ENCODE results near the gene ENTPD3.

ENTPD3 gene

GRCh38 chr3:40398346-40398745 is 11.4 kb downstream of the ENTPD3 start:
- H3K79me2 ChIP-seq (ENCODE audit: low read length) = no peaks in the 10 kb centered on the region
- no peak overlapping the region for H3K27ac ChIP-seq (ENCODE audit: low read length)
- H3K9ac ChIP-seq (ENCODE audit: low read length) = no peak overlapping the region
- H3K4me2 ChIP-seq (ENCODE audit: low read length) = no peak overlapping the region
- H2AFZ ChIP-seq (ENCODE audit: low read depth, low read length) = no peak overlapping the region
- H3K36me3 ChIP-seq (replicated peaks; ENCODE audit: low read depth, low read length) = no peaks in the 10 kb centered on the region
- H4K20me1 ChIP-seq (ENCODE audit: insufficient read depth, low read length) = no peaks in the 10 kb centered on the region
- no peaks in the 10 kb centered on the region for H3K27me3 ChIP-seq (ENCODE audit: low read depth, low read length)
- no peak overlapping the region for H3K4me3 ChIP-seq (ENCODE audit: low read length)
- no peaks in the 10 kb centered on the region for H3K4me1 ChIP-seq (ENCODE audit: low read length)
- TF ChIP-seq EZH2phosphoT487 (IDR thresholded peaks at IDR 0.05; ENCODE audit: low read depth) = no peak
- TF ChIP-seq, protein P1, sequence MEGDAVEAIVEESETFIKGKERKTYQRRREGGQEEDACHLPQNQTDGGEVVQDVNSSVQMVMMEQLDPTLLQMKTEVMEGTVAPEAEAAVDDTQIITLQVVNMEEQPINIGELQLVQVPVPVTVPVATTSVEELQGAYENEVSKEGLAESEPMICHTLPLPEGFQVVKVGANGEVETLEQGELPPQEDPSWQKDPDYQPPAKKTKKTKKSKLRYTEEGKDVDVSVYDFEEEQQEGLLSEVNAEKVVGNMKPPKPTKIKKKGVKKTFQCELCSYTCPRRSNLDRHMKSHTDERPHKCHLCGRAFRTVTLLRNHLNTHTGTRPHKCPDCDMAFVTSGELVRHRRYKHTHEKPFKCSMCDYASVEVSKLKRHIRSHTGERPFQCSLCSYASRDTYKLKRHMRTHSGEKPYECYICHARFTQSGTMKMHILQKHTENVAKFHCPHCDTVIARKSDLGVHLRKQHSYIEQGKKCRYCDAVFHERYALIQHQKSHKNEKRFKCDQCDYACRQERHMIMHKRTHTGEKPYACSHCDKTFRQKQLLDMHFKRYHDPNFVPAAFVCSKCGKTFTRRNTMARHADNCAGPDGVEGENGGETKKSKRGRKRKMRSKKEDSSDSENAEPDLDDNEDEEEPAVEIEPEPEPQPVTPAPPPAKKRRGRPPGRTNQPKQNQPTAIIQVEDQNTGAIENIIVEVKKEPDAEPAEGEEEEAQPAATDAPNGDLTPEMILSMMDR (IDR thresholded peaks at IDR 0.05; ENCODE audit: low read depth, low read length) = no peak
- H3K9me3 ChIP-seq (ENCODE audit: insufficient read depth, low read length) = no peaks in the 10 kb centered on the region

- H4K20me1 ChIP-seq (ENCODE audit: insufficient read depth, low read length) = no peaks in the 10 kb centered on the region
- H3K4me2 ChIP-seq (ENCODE audit: low read length) = no peak overlapping the region
- no peaks in the 10 kb centered on the region for H3K36me3 ChIP-seq (replicated peaks; ENCODE audit: low read depth, low read length)
- H3K27me3 ChIP-seq (ENCODE audit: low read depth, low read length) = no peaks in the 10 kb centered on the region
- H3K4me1 ChIP-seq (ENCODE audit: low read length) = no peaks in the 10 kb centered on the region
- H3K27ac ChIP-seq (ENCODE audit: low read length) = no peak overlapping the region
- H3K9me3 ChIP-seq (ENCODE audit: insufficient read depth, low read length) = no peaks in the 10 kb centered on the region
- H2AFZ ChIP-seq (ENCODE audit: low read depth, low read length) = no peak overlapping the region
- TF ChIP-seq, protein P1 (IDR thresholded peaks at IDR 0.05; ENCODE audit: low read depth, low read length) = no peak
- no peak for TF ChIP-seq EZH2phosphoT487 (IDR thresholded peaks at IDR 0.05; ENCODE audit: low read depth)
- no peak overlapping the region for H3K9ac ChIP-seq (ENCODE audit: low read length)
- no peaks in the 10 kb centered on the region for H3K79me2 ChIP-seq (ENCODE audit: low read length)
- no peak overlapping the region for H3K4me3 ChIP-seq (ENCODE audit: low read length)
Observed at GRCh38 chr3:40404591-40405198, 17.7 kb downstream of the ENTPD3 start.

- Histone ChIP-seq H3K4me3 (ENCODE audit: low read length) (no peak overlapping the region), H3K4me1 (ENCODE audit: low read length) (no peaks in the 10 kb centered on the region), H4K20me1 (ENCODE audit: insufficient read depth, low read length) (no peaks in the 10 kb centered on the region), H3K9me3 (ENCODE audit: insufficient read depth, low read length) (no peaks in the 10 kb centered on the region), H3K4me2 (ENCODE audit: low read length) (no peak overlapping the region), H3K27ac (ENCODE audit: low read length) (no peak overlapping the region), H3K27me3 (ENCODE audit: low read depth, low read length) (no peaks in the 10 kb centered on the region), H3K9ac (ENCODE audit: low read length) (no peak overlapping the region), H3K79me2 (ENCODE audit: low read length) (no peaks in the 10 kb centered on the region), H2AFZ (ENCODE audit: low read depth, low read length) (no peak overlapping the region), H3K36me3 (replicated peaks; ENCODE audit: low read depth, low read length) (no peaks in the 10 kb centered on the region)
- no peak for TF ChIP-seq EZH2phosphoT487 (IDR thresholded peaks at IDR 0.05; ENCODE audit: low read depth)
- TF ChIP-seq, protein P1 (IDR thresholded peaks at IDR 0.05; ENCODE audit: low read depth, low read length) = no peak
Observed at GRCh38 chr3:40407007-40407406, 20.0 kb downstream of the ENTPD3 start.

DNA sequence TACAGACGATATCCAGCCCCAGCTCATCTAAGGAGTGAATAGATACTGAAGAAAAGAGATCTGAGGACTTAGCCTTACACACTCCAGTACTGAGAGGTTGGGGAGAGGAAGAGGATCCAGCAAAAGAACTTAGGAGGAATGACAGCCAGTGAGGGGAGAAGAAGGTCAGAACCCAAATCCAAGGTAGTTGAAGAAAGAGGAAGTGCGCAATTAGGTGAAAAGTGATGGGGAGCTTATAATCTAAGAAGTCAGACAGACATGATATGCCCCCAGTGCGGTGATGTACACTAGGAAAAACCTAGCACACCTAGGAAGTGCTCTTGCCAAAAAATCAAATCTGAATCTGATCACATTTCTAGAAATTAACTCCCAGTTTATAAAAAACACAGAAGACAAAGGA is 20.6 kb downstream of the ENTPD3 start:
- no peaks in the 10 kb centered on the region for H3K27me3 ChIP-seq (ENCODE audit: low read depth, low read length)
- no peak overlapping the region for H3K27ac ChIP-seq (ENCODE audit: low read length)
- H3K79me2 ChIP-seq (ENCODE audit: low read length) = no peaks in the 10 kb centered on the region
- no peaks in the 10 kb centered on the region for H3K4me1 ChIP-seq (ENCODE audit: low read length)
- no peaks in the 10 kb centered on the region for H3K9me3 ChIP-seq (ENCODE audit: insufficient read depth, low read length)
- H3K4me2 ChIP-seq (ENCODE audit: low read length) = no peak overlapping the region
- TF ChIP-seq, protein P1 (IDR thresholded peaks at IDR 0.05; ENCODE audit: low read depth, low read length) = no peak
- TF ChIP-seq EZH2phosphoT487 (IDR thresholded peaks at IDR 0.05; ENCODE audit: low read depth) = no peak
- H3K36me3 ChIP-seq (replicated peaks; ENCODE audit: low read depth, low read length) = no peaks in the 10 kb centered on the region
- H2AFZ ChIP-seq (ENCODE audit: low read depth, low read length) = no peak overlapping the region
- no peaks in the 10 kb centered on the region for H4K20me1 ChIP-seq (ENCODE audit: insufficient read depth, low read length)
- H3K4me3 ChIP-seq (ENCODE audit: low read length) = no peak overlapping the region
- no peak overlapping the region for H3K9ac ChIP-seq (ENCODE audit: low read length)
